H1 (cell line): ENCODE measurements around the gene ZBTB18. TPM values are rescaled to one million over a fixed set of nuclear protein-coding genes. Genes with fewer than 3 reads are reported as not detected.

Experiments used
- CTCF ChIP-seq, 3 experiments: IDR thresholded peaks; 1 replicate in 2 of 3; 2 replicates in 1 of 3; pipeline versions ENCODE4 v1.5.1 to v1.6.1; 2011; ENCODE audit warnings: low read length in 3 of 3, mild to moderate bottlenecking in 3 of 3, inconsistent platforms in 2 of 3, low read depth in 1 of 3, moderate library complexity in 1 of 3; ENCODE audit not compliant: insufficient read depth in 1 of 3; ENCODE audit errors: control extremely low read depth in 1 of 3
- EZH2 ChIP-seq: fragments of 200-600 bp; sonication (generic); IDR thresholded peaks from 2 replicates; pipeline ENCODE4 v1.7.1; 2012; ENCODE audit warnings: low read depth, mild to moderate bottlenecking, moderate library complexity, low read length, inconsistent platforms; ENCODE audit not compliant: severe bottlenecking
- GTF2F1 ChIP-seq: IDR thresholded peaks from 2 replicates; pipeline ENCODE4 v1.6.1; 2012; ENCODE audit warnings: low read depth, low read length, improper control_type of control experiment, borderline replicate concordance
- KDM1A ChIP-seq: fragments of 200-600, 300-600 bp; sonication (generic); IDR thresholded peaks from 2 replicates; pipeline ENCODE4 v1.7.1; 2016; ENCODE audit warnings: mild to moderate bottlenecking, low read length, borderline replicate concordance
- SP4 ChIP-seq: IDR thresholded peaks from 2 replicates; pipeline ENCODE4 v1.6.1; 2012; ENCODE audit warnings: low read length, inconsistent platforms
- TAF1 ChIP-seq: IDR thresholded peaks from 2 replicates; pipeline ENCODE4 v1.6.1; 2011; ENCODE audit warnings: mild to moderate bottlenecking, low read depth, low read length
- TAF7 ChIP-seq: optimal IDR thresholded peaks from 2 replicates; pipeline ENCODE3; 2011; ENCODE audit warnings: low read depth, mild to moderate bottlenecking, inconsistent platforms, low read length, moderate library complexity, borderline replicate concordance
- polyA plus RNA-seq, 7 experiments: library from polyadenylated mRNA; depleted of rRNA in 3 of 7; stranded (reverse) in 5 of 7; unstranded in 2 of 7; fragments of >200 nt in 5 of 7; fragments of 200-250 nt in 2 of 7; gene quantifications; 1 replicate in 5 of 7; 2 replicates in 1 of 7; 4 replicates in 1 of 7; pipeline versions ENCODE4 v1.2.1 to v1.2.3, GENCODE V29; 2011 to 2013; ENCODE audit warnings: missing spikeins in 2 of 7, mixed read lengths in 2 of 7
- total RNA-seq: library from RNA; stranded (reverse); fragmentation: NEBNext Ultra II Directional; extraction: Animal tissue kit (Norgen Biotek cat#: 25700); gene quantifications from 2 replicates; pipeline ENCODE4 v1.2.1, GENCODE V29; 2021

Gene ZBTB18
- total and polyA plus RNA-seq, 2 of the 8 experiments (the other 6 are each of a cell fraction or from before 2014, with no cell fraction given) = 8.5 to 14.4 TPM

- TF ChIP-seq CTCF (IDR thresholded peaks at IDR 0.05; ENCODE audit: control extremely low read depth in 1 of 3, insufficient read depth in 1 of 3, low read depth in 1 of 3, low read length in 3 of 3) (no peak), SP4 (no peak), GTF2F1 (no peak), KDM1A (no peak), EZH2 (no peak), TAF7 (no peak), TAF1 (no peak)
These were observed 38.0 kb upstream of the ZBTB18 start (continued) for GRCh38 chr1:244013100-244013499.
